Transverse colon (tissue), 4 donors: ENCODE results near the gene GNA15.

Experiments used
- POLR2AphosphoS5 ChIP-seq, 3 donors: sonication (generic); formaldehyde crosslinking; IDR thresholded peaks; one replicate each; pipeline ENCODE4 v1.6.1; 2016; ENCODE audit warnings: antibody characterized with exemption in 3 of 3
- TF ChIP-seq, protein P1 (sequence below), 5 experiments: fragments of 200-600 bp in 3 of 5; fragments of 450-650 bp in 2 of 5; sonication (generic) in 3 of 5; IDR thresholded peaks; 1 replicate in 2 of 5; 2 replicates in 3 of 5; pipeline ENCODE4 v1.5.1; 2016 to 2017; ENCODE audit warnings: antibody characterized with exemption in 5 of 5, inconsistent platforms in 3 of 5, mild to moderate bottlenecking in 2 of 5, moderate library complexity in 1 of 5

- TF ChIP-seq, protein P1, sequence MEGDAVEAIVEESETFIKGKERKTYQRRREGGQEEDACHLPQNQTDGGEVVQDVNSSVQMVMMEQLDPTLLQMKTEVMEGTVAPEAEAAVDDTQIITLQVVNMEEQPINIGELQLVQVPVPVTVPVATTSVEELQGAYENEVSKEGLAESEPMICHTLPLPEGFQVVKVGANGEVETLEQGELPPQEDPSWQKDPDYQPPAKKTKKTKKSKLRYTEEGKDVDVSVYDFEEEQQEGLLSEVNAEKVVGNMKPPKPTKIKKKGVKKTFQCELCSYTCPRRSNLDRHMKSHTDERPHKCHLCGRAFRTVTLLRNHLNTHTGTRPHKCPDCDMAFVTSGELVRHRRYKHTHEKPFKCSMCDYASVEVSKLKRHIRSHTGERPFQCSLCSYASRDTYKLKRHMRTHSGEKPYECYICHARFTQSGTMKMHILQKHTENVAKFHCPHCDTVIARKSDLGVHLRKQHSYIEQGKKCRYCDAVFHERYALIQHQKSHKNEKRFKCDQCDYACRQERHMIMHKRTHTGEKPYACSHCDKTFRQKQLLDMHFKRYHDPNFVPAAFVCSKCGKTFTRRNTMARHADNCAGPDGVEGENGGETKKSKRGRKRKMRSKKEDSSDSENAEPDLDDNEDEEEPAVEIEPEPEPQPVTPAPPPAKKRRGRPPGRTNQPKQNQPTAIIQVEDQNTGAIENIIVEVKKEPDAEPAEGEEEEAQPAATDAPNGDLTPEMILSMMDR (IDR thresholded peaks at IDR 0.05): no peak
- TF ChIP-seq POLR2AphosphoS5 (IDR thresholded peaks at IDR 0.05): no peak
These were observed 21.4 kb downstream of the GNA15 start for GRCh38 chr19:3157096-3157845.
